ENCODE measurements around the gene HDAC3.

DNA sequence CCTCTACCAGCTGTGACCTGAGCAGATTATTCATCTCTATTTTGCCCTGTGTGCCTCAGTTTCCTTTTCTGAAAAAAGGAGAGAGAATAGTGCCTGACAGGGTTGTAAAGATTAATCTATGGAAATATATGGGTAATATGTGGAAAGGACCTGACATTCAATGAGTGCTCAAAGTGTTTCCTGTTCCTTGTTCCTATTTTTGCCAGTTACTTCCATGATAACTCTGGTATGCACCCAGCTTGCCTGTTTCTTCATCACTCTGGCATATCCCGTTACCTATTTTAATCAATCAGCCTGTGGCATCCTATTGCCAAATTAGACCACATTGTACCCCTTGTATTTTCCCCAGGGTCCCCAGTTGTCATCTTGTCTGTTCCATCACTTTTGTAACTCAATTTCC lies 48.9 kb upstream of the HDAC3 start:
- TF ChIP-seq EZH2phosphoT487 (IDR thresholded peaks at IDR 0.05; ENCODE audit: borderline replicate concordance) (no peak), YY1 (IDR thresholded peaks at IDR 0.05; ENCODE audit: extremely low read depth, insufficient replicate concordance, low read depth, low read length) (no peak), RAD21 (IDR thresholded peaks at IDR 0.05; ENCODE audit: low read depth) (no peak), SIN3A (IDR thresholded peaks at IDR 0.05; ENCODE audit: low read depth) (no peak), EZH2 (IDR thresholded peaks at IDR 0.05) (no peak), SP1 (IDR thresholded peaks at IDR 0.05; ENCODE audit: low read depth) (no peak), POLR2A (IDR thresholded peaks at IDR 0.05; ENCODE audit: borderline replicate concordance, extremely low read depth, insufficient read depth, insufficient read length) (no peak)
- TF ChIP-seq, protein P1, sequence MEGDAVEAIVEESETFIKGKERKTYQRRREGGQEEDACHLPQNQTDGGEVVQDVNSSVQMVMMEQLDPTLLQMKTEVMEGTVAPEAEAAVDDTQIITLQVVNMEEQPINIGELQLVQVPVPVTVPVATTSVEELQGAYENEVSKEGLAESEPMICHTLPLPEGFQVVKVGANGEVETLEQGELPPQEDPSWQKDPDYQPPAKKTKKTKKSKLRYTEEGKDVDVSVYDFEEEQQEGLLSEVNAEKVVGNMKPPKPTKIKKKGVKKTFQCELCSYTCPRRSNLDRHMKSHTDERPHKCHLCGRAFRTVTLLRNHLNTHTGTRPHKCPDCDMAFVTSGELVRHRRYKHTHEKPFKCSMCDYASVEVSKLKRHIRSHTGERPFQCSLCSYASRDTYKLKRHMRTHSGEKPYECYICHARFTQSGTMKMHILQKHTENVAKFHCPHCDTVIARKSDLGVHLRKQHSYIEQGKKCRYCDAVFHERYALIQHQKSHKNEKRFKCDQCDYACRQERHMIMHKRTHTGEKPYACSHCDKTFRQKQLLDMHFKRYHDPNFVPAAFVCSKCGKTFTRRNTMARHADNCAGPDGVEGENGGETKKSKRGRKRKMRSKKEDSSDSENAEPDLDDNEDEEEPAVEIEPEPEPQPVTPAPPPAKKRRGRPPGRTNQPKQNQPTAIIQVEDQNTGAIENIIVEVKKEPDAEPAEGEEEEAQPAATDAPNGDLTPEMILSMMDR (IDR thresholded peaks at IDR 0.05 in 2 of 3, conservative IDR thresholded peaks at IDR 0.05 in 1 of 3; ENCODE audit: borderline replicate concordance in 1 of 3, insufficient read depth in 1 of 3, low read depth in 2 of 3, low read length in 2 of 3) = no peak
- TF ChIP-seq, protein P2, sequence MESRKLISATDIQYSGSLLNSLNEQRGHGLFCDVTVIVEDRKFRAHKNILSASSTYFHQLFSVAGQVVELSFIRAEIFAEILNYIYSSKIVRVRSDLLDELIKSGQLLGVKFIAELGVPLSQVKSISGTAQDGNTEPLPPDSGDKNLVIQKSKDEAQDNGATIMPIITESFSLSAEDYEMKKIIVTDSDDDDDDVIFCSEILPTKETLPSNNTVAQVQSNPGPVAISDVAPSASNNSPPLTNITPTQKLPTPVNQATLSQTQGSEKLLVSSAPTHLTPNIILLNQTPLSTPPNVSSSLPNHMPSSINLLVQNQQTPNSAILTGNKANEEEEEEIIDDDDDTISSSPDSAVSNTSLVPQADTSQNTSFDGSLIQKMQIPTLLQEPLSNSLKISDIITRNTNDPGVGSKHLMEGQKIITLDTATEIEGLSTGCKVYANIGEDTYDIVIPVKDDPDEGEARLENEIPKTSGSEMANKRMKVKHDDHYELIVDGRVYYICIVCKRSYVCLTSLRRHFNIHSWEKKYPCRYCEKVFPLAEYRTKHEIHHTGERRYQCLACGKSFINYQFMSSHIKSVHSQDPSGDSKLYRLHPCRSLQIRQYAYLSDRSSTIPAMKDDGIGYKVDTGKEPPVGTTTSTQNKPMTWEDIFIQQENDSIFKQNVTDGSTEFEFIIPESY (IDR thresholded peaks at IDR 0.05; ENCODE audit: extremely low read depth, insufficient replicate concordance, low read length) = no peak
